ACHN (cell line): ENCODE results near the gene ACER3.
"Not testable (repeated sequence)": the region's sequence is repeated elsewhere in the genome, so short reads cannot be mapped to it uniquely, and the experiment has no call there.

Experiments used
- DNase-seq: peaks from one replicate; pipeline ENCODE4 v3.0.0-alpha.2; 2015
- in situ Hi-C: cut with HindIII; loops from 2 replicates; pipeline ENCODE4 v1.10.0; 2017; ENCODE audit warnings: low sequenced_read_pairs, low pct_ligation_motif_present, low pct_unique_long_range_greater_than_20kb

The ACER3 gene

DNA sequence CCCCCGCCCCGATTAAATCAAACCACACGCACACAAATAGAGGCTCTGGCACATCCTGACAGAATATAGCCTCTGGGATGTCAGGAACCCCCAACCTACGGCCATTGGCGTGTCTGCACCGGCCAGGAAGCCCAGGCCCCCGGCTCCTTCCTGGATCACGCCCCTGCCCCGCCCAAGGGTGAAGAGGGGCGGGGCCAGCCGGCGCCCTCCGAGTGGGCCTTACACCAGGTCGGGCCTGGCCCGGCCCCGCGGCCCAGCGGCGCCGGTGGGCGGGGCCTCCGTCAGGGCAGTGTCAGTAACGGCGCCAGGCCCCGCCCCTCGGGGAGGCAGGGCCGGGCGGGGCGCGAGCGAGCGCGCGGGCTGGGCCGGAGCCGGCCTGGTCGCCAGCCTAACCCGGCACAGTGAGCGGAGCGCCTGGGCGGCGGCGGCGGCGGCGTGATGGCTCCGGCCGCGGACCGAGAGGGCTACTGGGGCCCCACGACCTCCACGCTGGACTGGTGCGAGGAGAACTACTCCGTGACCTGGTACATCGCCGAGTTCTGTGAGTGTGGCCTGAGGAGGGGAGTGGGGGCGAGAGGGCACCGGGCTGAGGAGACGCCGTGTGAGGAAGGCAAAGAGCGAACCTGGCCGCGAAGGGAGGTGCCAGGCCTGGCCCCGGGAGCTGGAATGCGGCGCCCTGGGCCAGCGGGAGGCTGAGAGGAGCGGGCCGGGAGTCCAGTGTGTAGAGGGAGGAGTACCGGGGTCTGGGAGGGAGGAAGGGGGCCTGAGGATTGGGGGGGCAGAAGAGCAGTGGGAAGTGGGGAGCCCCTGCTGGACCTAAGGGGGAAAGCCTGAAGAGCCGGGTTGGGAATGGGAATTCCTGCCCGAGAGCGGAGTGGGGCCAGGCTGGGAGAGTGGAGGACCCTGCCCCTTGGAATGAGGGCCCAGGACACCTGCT lies at the start of gene ACER3:
Gene ACER3, plus strand, starts transcription at position 380 of the 937 bp plus-strand sequence. Its CDS starts 59 bp downstream, at position 439.
- in situ Hi-C loops, result no loop called here
- peak; percentile 90 for DNase-seq

DNA sequence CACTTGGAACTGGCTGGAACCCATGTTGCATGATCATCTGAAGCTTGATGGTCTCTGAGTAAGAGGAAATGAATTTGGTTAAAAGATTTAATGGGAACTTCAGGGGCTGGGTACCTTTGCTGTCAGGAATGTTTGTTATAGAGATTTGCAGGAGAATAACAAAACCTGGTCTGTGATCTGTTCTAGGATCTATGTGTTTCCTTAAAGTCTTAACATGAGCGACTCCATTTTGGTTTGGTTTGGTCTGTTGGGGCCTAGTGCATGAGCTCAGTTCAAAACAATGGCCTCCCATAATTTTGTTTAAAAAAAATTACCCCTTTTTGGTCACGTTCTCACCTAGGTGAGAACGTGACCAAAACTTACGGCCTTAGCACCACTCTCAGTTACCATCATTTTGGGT lies 49.5 kb upstream of the ACER3 start:
- DNase-seq, result no peak
- in situ Hi-C loops, result no loop called here

DNA sequence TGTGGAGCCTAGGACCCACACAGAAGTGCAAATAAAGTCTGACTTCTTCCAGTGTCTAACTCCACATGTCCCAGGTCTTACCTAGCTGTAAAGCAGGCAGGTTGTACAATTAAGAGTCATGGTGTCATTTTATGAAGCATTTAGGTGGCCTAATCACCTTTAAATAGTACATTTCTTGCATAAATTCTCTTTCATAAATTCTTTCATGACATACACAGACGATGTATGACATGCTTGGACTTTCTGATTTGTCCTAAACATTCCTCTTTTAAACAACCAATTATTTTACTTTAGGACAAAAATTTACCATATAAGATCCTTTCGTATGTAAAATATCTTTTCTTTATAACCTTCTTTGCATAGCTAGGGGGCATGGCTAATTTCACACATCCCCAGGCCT lies 46.3 kb upstream of the ACER3 start:
- no peak for DNase-seq
- in situ Hi-C loops, result no loop called here

DNA sequence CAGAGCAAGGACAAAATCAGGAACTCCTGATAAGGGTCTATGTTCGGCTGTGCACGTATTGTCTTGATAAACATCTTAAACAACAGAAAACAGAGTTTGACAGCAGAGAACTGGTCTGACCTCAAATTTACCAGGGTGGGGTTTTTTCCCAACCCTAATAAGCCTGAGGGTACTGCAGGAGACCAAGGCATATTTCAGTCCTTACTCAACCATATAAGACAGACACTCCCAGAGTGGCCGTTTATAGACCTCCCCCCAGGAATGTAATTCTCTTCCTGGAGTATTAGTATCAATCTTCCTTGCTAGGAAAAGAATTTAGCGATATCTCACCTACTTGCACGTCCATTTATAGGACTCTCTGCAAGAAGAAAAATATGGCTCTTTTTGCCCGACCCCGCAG lies 45.0 kb upstream of the ACER3 start:
- in situ Hi-C loops, DNase-seq: not testable (repeated sequence)

DNA sequence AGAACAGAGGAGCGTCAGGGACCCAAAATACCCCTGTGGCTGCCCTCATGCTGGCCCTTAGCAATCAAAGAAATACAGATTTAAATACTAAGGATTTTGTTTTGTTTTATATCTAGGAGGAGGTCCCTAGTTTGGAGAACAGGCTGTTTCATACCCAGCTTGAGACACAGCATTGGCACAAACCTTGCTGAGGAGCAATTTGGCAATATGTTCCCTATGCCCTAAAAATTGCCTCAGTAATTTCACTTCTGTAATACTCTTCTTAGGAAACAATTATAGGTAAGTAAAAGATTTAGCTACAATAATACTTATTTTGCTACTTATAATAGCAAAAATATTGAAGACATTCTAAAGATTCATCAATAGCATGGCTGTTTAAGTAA lies 40.5 kb upstream of the ACER3 start:
- no peak for DNase-seq
- in situ Hi-C loops, result no loop called here

DNA sequence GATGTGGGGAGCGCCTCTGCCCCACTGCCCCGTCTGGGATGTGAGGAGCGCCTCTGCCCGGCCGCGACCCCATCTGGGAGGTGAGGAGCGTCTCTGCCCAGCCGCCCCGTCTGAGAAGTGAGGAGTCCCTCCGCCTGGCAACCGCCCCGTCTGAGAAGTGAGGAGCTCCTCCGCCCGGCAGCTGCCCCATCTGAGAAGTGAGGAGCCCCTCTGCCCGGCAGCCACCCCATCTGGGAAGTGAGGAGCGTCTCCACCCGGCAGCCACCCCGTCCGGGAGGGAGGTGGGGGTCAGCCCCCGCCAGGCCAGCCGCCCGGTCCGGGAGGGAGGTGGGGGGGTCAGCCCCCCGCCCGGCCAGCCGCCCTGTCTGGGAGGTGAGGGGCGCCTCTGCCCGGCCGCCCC lies 39.3 kb upstream of the ACER3 start:
- in situ Hi-C loops, result not testable (repeated sequence)

DNA sequence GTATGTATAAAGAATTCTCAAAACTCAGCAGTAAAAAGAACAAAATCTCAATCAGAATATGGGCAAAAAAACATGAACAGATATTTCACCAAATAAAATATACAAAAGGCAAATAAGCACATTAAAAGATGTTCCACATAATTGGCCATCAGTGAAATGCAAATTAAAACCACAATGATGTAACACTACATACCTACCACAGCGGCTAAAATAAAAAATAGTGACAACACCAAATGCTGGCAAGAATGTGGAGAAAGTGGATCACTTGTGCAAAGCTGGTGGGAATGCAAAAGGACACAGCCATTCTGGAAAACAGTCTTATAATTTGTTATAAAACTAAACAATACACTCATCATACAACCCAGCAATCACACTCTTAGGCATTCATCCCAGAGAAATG lies 38.3 kb upstream of the ACER3 start:
- in situ Hi-C loops, result no loop called here
- no peak for DNase-seq

More for the DNA sequence above, 39.3 kb upstream of the ACER3 start:
- not testable (repeated sequence) for DNase-seq

DNA sequence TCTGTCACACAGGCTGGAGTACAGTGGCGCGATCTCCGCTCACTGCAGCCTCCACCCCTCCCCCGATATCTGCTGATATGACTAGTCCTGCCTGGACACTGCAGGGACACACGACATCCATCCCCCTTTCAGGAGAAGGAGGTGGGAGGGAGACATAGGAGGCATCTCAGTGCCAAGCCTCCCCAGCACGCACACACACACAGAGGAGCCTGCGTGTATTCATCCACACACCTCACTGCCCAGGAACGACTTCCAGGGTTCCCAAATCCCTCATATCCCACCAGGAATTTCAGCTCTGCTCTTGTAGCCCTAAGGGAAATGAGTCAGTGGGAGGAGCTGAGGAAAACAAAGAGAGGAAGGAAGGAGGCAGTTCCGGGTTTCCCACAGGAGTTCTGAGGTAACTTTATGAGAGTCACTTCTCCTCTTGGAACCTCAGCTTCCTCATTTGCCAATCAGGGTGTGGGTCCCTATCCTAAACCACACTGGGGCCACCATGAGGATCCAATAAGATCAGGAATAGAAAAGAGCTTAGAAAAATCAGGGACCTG lies 37.2 kb upstream of the ACER3 start:
- in situ Hi-C loops, result no loop called here
- DNase-seq, result peak; percentile 17

DNA sequence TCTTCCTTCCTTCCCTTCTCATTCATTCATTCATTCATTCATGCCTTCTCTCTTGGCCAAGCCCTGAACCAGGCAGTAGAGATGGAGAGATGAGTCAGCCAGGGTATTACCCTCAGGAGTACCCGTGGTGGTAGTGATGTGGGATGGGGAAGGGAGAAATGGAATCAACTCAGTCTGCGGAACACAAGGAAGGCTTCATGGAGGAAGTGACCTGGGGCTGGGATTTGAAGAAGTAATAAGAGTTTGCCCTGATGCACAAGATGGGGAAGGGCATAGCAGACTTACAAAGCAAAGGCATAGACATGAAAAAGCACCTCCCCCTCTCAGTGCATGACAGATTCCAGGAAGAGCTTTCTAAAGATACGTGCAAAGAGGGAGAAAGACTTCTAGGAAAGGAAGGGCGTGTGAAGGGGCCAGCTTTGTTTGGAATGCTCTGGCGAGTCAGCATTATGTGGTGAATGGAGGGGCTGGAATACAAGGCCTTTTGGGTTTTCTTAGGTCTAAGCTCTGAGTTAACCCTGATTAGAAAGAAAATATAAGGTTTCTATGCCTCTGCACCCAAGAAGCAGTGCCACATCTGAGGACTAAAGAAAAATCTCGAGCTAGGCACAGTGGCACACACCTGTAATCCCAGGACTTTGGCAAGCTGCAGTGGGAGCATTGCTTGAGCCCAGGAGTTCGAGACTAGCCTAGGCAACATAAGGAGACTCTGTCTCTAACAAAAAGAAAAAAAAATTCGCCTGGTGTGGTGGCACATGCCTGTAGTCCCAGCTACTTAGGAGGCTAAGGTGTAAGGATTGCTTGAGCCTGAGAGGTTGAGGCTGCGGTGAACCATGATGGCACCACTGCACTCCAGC lies 36.4 kb upstream of the ACER3 start:
- in situ Hi-C loops, result no loop called here

DNA sequence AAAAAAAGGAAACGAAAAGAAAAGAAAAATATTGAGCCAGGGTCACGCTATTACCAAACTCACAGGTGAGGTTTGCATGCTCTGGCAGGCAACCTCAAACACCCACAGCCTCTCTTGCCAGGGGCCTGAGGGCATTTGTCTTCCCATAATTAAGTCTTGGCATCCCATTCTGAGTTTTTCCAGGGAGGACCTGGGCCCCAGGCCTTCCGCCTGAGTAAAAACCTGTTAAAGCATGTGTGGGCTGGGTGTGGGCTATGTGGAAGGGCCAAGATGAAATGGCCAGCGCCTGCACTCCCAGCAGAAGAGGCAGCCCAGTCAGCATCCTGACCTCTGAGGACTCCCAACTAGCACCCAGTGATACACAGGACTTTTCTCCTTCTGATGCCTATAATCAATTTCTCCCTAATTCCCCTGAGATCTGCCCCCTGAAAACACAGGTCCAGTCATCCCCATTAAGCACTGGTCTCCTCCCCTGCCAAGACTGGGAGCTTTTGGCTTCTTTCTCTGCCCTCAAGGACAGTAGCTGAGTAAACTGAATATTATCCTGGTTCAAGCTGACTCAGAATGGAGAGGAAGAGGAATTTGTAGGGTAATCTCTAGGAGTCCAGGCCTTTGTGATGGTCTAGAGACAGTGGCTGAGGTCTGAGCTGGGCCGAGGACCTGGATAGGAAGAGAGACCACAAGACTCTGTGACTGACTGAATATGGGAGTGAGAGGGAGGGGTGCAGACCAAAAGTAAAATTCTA lies 35.6 kb upstream of the ACER3 start:
- in situ Hi-C loops, result no loop called here
- DNase-seq, result no peak

More for the DNA sequence above, 36.4 kb upstream of the ACER3 start:
- no peak for DNase-seq

DNA sequence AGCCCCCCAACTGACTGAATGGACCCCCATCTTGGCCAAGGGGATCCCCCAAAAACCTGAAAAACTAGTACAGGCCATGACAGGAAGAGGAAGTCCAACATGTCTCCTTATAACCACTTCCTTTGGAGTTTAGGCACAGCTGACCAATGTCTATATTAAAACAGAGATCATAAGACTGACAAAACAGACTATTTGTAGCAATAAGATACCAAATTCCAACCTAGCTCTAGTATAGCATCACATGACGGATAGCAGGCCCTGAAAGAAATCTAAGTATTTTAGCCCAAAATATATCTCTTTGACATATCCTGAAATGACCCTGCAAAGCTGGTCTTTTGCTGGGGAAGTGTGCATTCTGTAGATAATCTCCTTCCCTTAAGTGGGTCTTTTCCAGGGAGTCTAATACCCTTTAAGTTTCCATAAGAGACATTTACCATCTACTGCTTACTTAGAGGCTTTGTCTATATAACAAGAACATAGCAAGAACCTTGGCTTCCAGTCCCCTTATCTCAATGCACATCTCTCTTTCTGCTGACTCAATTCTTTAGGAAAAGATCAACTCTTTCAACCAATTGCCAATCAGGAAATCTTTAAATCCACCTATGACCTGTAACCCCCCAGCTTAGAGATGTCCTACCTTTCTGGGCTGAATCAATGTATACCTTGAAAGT lies 34.9 kb upstream of the ACER3 start:
- DNase-seq, result no peak
- in situ Hi-C loops, result no loop called here

DNA sequence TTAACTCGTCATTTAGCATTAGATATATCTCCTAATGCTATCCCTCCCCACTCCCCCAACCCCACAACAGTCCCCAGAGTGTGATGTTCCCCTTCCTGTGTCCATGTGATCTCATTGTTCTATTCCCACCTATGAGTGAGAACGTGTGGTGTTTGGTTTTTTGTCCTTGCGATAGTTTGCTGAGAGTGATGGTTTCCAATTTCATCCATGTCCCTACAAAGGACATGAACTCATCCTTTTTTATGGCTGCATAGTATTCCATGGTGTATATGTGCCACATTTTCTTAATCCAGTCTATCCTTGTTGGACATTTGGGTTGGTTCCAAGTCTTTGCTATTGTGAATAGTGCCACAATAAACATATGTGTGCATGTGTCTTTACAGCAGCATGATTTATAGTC lies 34.2 kb upstream of the ACER3 start:
- in situ Hi-C loops, result not testable (repeated sequence)

DNA sequence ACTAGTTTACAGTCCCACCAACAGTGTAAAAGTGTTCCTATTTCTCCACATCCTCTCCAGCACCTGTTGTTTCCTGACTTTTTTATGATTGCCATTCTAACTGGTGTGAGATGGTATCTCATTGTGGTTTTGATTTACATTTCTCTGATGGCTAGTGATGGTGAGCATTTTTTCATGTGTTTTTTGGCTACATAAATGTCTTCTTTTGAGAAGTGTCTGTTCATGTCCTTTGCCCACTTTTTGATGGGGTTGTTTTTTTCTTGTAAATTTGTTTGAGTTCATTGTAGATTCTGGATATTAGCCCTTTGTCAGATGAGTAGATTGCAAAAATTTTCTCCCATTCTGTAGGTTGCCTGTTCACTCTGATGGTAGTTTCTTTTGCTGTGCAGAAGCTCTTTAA lies 33.7 kb upstream of the ACER3 start:
- DNase-seq, in situ Hi-C loops: not testable (repeated sequence)

More for the DNA sequence above, 34.2 kb upstream of the ACER3 start:
- DNase-seq, result not testable (repeated sequence)

DNA sequence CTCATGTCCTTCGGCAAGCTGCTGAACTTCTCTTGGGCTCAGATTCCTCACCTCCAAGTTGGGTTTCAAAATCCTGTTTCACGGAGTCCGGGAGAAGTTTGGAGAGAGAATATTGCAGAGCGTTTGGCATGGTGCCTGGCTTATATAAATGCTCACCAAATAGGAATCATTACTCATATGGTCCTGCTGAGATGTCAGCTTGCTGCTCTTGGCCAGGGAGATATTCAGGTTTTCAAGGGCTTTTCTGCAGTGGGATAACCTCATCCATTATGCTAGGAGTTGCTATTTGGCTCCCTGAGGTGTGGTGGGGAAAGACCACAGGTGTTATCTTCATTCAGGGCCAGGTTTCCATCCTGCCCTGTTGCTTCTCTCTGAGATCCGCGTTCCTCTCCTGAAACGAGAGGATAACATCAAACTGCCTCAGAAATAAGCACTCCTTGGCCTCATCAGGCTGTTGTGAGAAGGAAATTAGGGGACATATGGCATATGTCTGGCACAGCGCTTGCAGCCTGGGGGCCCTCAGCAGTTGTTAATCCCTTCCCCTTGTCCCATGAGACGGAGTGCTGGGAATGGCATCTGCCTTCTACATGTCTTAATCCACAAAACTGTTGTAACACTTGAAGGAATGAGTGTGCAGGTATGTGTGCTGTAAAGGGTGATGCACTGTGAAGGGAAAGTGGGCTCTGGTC lies 29.9 kb upstream of the ACER3 start:
- DNase-seq, result no peak
- in situ Hi-C loops, result no loop called here

DNA sequence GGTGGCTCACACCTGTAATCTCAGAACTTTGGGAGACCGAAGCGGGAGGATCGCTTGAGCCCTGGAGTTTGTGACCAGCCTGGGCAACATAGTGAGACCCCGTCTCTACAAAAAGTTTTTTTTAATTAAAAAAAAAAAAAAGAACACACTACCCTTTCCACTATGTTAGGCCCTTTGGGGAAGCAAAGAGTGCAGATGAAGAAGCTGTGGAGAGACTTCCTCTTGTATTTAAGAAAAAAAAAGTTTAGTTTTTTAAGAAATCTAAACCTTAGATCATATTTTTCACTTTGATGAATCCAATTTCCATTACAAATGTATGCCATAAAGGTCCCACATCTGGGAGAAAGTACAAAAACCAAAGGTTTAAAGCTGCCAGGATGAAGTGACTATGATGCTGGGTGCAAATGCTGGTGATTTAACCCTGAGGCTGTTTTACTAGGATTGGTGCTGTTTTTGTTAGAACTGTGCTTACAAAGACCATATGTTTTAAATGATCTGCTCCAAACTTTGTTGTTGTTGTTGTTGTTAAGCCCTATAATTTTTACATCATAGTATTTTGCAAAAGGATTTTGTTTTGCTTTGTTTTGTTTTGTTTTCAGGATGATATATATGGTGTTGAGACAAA lies 28.9 kb upstream of the ACER3 start:
- in situ Hi-C loops, result no loop called here
- DNase-seq, result no peak

DNA sequence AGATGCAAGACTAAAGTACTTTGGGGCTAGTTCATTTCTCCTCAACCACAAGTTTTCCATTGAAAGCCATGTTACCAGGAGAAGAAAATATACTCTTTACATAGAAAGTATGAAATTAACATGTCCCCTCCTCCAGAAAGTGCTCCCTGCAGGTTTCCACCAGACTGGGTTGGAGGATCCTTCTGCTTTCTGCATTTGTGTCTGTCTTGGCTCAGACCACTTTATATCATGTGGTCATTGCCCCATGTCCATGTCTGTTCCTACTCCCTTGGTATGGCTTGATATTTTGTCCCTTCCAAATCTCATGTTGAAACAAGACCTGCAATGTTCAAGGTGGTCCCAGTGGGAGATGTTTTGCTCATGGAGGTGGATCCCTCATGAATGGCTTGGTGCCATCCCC lies 28.4 kb upstream of the ACER3 start:
- DNase-seq, result no peak
- in situ Hi-C loops, result no loop called here

DNA sequence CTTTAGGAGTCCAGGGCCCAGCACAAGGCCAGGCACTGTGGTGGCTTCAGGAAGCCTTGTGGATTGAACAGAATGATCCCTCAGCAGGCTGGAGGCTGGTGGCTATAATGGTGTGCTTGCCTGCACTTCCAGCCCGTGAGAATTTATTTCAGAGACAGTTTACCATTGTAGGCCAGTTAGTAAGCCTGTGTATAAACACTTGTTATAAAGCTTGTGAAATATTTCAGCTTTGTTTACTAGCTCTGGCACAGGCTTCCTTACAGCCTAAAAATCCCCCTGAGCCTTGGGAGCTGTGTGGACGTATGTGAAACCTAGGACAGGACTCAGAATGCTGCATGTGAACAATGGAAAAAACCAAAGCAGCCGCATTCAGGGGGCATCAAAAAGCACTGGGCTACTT lies 26.6 kb upstream of the ACER3 start:
- no peak for DNase-seq
- in situ Hi-C loops, result no loop called here
